ENCODE data around the gene UNK. TPM values are rescaled to one million over a fixed set of nuclear protein-coding genes. Genes with fewer than 3 reads are reported as not detected.

UNK gene
- total and polyA plus RNA-seq, 2 of the 13 experiments (the other 11 are each of a cell fraction or from before 2014, with no cell fraction given), result 31.6 to 33.0 TPM

DNA sequence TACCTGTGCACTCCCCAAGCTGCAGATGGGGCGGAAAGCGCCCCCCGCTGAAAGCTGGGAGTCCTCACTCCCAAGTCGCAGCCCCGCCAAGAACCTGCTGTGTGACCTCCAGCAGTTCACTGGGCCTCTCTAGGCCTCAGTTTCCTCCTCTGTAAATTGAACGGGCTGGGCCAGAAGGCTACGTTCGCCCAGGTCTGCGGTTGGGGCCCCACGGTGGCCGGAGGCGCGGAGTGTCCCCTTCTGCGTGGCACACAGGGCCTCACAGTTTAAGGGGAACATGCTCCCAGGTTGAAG is 20.2 kb upstream of the UNK start (continued):
- TF ChIP-seq, protein P1, sequence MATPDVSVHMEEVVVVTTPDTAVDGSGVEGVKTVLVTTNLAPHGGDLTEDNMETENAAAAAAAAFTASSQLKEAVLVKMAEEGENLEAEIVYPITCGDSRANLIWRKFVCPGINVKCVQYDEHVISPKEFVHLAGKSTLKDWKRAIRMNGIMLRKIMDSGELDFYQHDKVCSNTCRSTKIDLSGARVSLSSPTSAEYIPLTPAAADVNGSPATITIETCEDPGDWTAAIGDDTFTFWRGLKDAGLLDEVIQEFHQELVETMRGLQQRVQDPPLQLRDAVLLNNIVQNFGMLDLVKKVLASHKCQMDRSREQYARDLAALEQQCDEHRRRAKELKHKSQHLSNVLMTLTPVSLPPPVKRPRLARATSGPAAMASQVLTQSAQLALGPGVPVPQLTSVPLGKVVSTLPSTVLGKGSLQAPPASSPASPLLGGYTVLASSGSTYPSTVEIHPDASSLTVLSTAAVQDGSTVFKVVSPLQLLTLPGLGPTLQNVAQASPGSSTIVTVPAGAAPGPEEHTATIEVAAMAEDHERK (CRISPR knock-in tag; IDR thresholded peaks at IDR 0.05; ENCODE audit: low read depth), result no peak
- TF ChIP-seq MLLT10 (CRISPR knock-in tag; IDR thresholded peaks at IDR 0.05), result peak; percentile 39; the same call in 1 of the 2 replicates
- peak; percentile 81 for TF ChIP-seq BCL3 (CRISPR knock-in tag; IDR thresholded peaks at IDR 0.05)
- 0 out of 2 replicates have a peak, but pooled peaks have one; percentile 13 for TF ChIP-seq PHF21A (CRISPR knock-in tag; IDR thresholded peaks at IDR 0.05)
- TF ChIP-seq MYPOP (CRISPR knock-in tag; IDR thresholded peaks at IDR 0.05), result no peak
- TF ChIP-seq, protein P2, sequence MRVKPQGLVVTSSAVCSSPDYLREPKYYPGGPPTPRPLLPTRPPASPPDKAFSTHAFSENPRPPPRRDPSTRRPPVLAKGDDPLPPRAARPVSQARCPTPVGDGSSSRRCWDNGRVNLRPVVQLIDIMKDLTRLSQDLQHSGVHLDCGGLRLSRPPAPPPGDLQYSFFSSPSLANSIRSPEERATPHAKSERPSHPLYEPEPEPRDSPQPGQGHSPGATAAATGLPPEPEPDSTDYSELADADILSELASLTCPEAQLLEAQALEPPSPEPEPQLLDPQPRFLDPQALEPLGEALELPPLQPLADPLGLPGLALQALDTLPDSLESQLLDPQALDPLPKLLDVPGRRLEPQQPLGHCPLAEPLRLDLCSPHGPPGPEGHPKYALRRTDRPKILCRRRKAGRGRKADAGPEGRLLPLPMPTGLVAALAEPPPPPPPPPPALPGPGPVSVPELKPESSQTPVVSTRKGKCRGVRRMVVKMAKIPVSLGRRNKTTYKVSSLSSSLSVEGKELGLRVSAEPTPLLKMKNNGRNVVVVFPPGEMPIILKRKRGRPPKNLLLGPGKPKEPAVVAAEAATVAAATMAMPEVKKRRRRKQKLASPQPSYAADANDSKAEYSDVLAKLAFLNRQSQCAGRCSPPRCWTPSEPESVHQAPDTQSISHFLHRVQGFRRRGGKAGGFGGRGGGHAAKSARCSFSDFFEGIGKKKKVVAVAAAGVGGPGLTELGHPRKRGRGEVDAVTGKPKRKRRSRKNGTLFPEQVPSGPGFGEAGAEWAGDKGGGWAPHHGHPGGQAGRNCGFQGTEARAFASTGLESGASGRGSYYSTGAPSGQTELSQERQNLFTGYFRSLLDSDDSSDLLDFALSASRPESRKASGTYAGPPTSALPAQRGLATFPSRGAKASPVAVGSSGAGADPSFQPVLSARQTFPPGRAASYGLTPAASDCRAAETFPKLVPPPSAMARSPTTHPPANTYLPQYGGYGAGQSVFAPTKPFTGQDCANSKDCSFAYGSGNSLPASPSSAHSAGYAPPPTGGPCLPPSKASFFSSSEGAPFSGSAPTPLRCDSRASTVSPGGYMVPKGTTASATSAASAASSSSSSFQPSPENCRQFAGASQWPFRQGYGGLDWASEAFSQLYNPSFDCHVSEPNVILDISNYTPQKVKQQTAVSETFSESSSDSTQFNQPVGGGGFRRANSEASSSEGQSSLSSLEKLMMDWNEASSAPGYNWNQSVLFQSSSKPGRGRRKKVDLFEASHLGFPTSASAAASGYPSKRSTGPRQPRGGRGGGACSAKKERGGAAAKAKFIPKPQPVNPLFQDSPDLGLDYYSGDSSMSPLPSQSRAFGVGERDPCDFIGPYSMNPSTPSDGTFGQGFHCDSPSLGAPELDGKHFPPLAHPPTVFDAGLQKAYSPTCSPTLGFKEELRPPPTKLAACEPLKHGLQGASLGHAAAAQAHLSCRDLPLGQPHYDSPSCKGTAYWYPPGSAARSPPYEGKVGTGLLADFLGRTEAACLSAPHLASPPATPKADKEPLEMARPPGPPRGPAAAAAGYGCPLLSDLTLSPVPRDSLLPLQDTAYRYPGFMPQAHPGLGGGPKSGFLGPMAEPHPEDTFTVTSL (CRISPR knock-in tag; IDR thresholded peaks at IDR 0.05; ENCODE audit: borderline replicate concordance), result 0 out of 2 replicates have a peak, but pooled peaks have one; percentile 5
- TF ChIP-seq ZBTB20 (CRISPR knock-in tag; IDR thresholded peaks at IDR 0.05; ENCODE audit: borderline replicate concordance, low read depth), result no peak
- peak; percentile 54; the same call in 1 of the 2 replicates for TF ChIP-seq ZNF670 (CRISPR knock-in tag; IDR thresholded peaks at IDR 0.05; ENCODE audit: borderline replicate concordance)
- TF ChIP-seq, protein P3, sequence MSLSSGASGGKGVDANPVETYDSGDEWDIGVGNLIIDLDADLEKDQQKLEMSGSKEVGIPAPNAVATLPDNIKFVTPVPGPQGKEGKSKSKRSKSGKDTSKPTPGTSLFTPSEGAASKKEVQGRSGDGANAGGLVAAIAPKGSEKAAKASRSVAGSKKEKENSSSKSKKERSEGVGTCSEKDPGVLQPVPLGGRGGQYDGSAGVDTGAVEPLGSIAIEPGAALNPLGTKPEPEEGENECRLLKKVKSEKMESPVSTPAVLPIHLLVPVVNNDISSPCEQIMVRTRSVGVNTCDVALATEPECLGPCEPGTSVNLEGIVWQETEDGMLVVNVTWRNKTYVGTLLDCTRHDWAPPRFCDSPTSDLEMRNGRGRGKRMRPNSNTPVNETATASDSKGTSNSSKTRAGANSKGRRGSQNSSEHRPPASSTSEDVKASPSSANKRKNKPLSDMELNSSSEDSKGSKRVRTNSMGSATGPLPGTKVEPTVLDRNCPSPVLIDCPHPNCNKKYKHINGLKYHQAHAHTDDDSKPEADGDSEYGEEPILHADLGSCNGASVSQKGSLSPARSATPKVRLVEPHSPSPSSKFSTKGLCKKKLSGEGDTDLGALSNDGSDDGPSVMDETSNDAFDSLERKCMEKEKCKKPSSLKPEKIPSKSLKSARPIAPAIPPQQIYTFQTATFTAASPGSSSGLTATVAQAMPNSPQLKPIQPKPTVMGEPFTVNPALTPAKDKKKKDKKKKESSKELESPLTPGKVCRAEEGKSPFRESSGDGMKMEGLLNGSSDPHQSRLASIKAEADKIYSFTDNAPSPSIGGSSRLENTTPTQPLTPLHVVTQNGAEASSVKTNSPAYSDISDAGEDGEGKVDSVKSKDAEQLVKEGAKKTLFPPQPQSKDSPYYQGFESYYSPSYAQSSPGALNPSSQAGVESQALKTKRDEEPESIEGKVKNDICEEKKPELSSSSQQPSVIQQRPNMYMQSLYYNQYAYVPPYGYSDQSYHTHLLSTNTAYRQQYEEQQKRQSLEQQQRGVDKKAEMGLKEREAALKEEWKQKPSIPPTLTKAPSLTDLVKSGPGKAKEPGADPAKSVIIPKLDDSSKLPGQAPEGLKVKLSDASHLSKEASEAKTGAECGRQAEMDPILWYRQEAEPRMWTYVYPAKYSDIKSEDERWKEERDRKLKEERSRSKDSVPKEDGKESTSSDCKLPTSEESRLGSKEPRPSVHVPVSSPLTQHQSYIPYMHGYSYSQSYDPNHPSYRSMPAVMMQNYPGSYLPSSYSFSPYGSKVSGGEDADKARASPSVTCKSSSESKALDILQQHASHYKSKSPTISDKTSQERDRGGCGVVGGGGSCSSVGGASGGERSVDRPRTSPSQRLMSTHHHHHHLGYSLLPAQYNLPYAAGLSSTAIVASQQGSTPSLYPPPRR (CRISPR knock-in tag; IDR thresholded peaks at IDR 0.05; ENCODE audit: borderline replicate concordance), result no peak
- TF ChIP-seq ZNF777 (CRISPR knock-in tag; IDR thresholded peaks at IDR 0.05), result no peak
- 0 out of 2 replicates have a peak, but pooled peaks have one; percentile 8 for TF ChIP-seq NR2F6 (IDR thresholded peaks at IDR 0.05)
- TF ChIP-seq NR2F6 (CRISPR knock-in tag; IDR thresholded peaks at IDR 0.05), result no peak
- peak; percentile 13; the same call in 1 of the 2 replicates for TF ChIP-seq ZNF331 (CRISPR knock-in tag; IDR thresholded peaks at IDR 0.05)
- no peak for TF ChIP-seq NFKBIZ (CRISPR knock-in tag; IDR thresholded peaks at IDR 0.05)
- no peak; the same call in 1 of the 2 replicates for TF ChIP-seq YEATS2 (CRISPR knock-in tag; IDR thresholded peaks at IDR 0.05; ENCODE audit: borderline replicate concordance)

Measured in HepG2 (cell line).